ENCODE data around the gene SYNJ2. TPM values are rescaled to one million over a fixed set of nuclear protein-coding genes. Genes with fewer than 3 reads are reported as not detected.

The SYNJ2 gene
- total and polyA plus RNA-seq, 5 donors from 2014 or later, result 6.4 to 46.3 (median 10.3) TPM

- peak overlapping the region in 2 of 3 donors; percentile 88 to 91 for H3K27ac Mint-ChIP-seq
- DNase-seq, result no peak
- H3K9me3 Mint-ChIP-seq, result no peaks in the 10 kb centered on the region
- no peak overlapping the region for H3K27ac ChIP-seq (ENCODE audit: insufficient read depth, low read length, poor library complexity, severe bottlenecking)
- H3K36me3 Mint-ChIP-seq, result peaks cover 21% of the 10 kb centered on the region
- H3K36me3 ChIP-seq (ENCODE audit: control insufficient read depth, insufficient read depth, low read length), result no peaks in the 10 kb centered on the region
- peaks cover 19% of the 10 kb centered on the region for H3K4me1 ChIP-seq (ENCODE audit: control insufficient read depth, insufficient read depth, low read length, poor library complexity, severe bottlenecking)
- no peaks in the 10 kb centered on the region for H3K27me3 ChIP-seq (ENCODE audit: control insufficient read depth, insufficient read depth, low read length)
- no peak overlapping the region for H3K4me3 ChIP-seq (ENCODE audit: low read depth, low read length)
- H3K4me1 Mint-ChIP-seq, result peaks cover 21 to 71% (median 56%) of the 10 kb centered on the region in 4 donors
- H3K27me3 Mint-ChIP-seq, result no peaks in the 10 kb centered on the region
- H3K4me3 Mint-ChIP-seq, result peak overlapping the region; percentile 11 to 83 (median 72)
- no peaks in the 10 kb centered on the region for H3K9me3 ChIP-seq (ENCODE audit: control insufficient read depth in 2 of 2, low read length in 2 of 2)
- no peak for ATAC-seq (ENCODE audit: low read depth in 2 of 2)
These were observed 28.4 kb downstream of the SYNJ2 start for GRCh38 chr6:158009935-158010585.

- Mint-ChIP-seq H3K9me3 (no peaks in the 10 kb centered on the region), H3K4me3 (no peak overlapping the region), H3K4me1 (peaks cover 20 to 72% (median 56%) of the 10 kb centered on the region in 4 donors), H3K36me3 (peaks cover 20% of the 10 kb centered on the region), H3K27ac (peak overlapping the region in 2 of 3 donors; percentile 4 to 86), H3K27me3 (no peaks in the 10 kb centered on the region)
- H3K36me3 ChIP-seq (ENCODE audit: control insufficient read depth, insufficient read depth, low read length), result no peaks in the 10 kb centered on the region
- peaks cover 19% of the 10 kb centered on the region for H3K4me1 ChIP-seq (ENCODE audit: control insufficient read depth, insufficient read depth, low read length, poor library complexity, severe bottlenecking)
- H3K27ac ChIP-seq (ENCODE audit: insufficient read depth, low read length, poor library complexity, severe bottlenecking), result no peak overlapping the region
- no peaks in the 10 kb centered on the region for H3K9me3 ChIP-seq (ENCODE audit: control insufficient read depth in 2 of 2, low read length in 2 of 2)
- no peak overlapping the region for H3K4me3 ChIP-seq (ENCODE audit: low read depth, low read length)
- DNase-seq (no peak), ATAC-seq (ENCODE audit: low read depth in 2 of 2) (no peak)
- H3K27me3 ChIP-seq (ENCODE audit: control insufficient read depth, insufficient read depth, low read length), result no peaks in the 10 kb centered on the region
These were observed 29.2 kb downstream of the SYNJ2 start for GRCh38 chr6:158010591-158011477.

DNA sequence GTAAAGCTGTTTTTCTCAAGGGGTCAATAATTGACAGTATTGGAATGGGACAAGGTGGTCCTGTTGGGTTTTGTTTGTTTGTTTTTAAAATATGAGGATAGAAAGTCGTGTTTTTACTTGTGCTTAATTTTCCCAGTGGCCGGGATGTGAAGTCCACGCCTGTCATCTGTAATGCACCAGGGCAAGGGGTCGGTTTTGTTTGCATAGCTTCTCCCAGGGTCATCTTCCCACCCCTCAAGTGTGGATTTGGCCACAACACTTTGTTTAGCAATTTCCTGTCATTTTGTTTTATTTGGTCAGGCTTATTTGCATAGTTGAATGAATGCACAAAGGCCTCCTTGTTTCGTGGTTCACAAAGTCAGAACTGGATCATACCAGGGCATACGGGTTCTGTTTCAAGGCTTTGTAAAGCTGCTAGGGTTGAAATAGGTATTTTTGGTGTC is 29.8 kb downstream of the SYNJ2 start:
- Mint-ChIP-seq H3K4me3 (no peak overlapping the region), H3K4me1 (peaks cover 15 to 66% (median 52%) of the 10 kb centered on the region in 4 donors), H3K27ac (peak overlapping the region in 2 of 3 donors; percentile 4 to 86), H3K27me3 (no peaks in the 10 kb centered on the region), H3K9me3 (no peaks in the 10 kb centered on the region), H3K36me3 (peaks cover 17% of the 10 kb centered on the region)
- DNase-seq (no peak), ATAC-seq (ENCODE audit: low read depth in 2 of 2) (no peak)
- peaks cover 19% of the 10 kb centered on the region for H3K4me1 ChIP-seq (ENCODE audit: control insufficient read depth, insufficient read depth, low read length, poor library complexity, severe bottlenecking)
- no peaks in the 10 kb centered on the region for H3K36me3 ChIP-seq (ENCODE audit: control insufficient read depth, insufficient read depth, low read length)
- H3K9me3 ChIP-seq (ENCODE audit: control insufficient read depth in 2 of 2, low read length in 2 of 2), result no peaks in the 10 kb centered on the region
- H3K4me3 ChIP-seq (ENCODE audit: low read depth, low read length), result no peak overlapping the region
- H3K27me3 ChIP-seq (ENCODE audit: control insufficient read depth, insufficient read depth, low read length), result no peaks in the 10 kb centered on the region
- H3K27ac ChIP-seq (ENCODE audit: insufficient read depth, low read length, poor library complexity, severe bottlenecking), result no peak overlapping the region

GRCh38 chr6:158011980-158012566 is 30.4 kb downstream of the SYNJ2 start:
- Histone ChIP-seq H3K36me3 (ENCODE audit: control insufficient read depth, insufficient read depth, low read length) (no peaks in the 10 kb centered on the region), H3K27me3 (ENCODE audit: control insufficient read depth, insufficient read depth, low read length) (no peaks in the 10 kb centered on the region), H3K27ac (ENCODE audit: insufficient read depth, low read length, poor library complexity, severe bottlenecking) (no peak overlapping the region), H3K4me3 (ENCODE audit: low read depth, low read length) (no peak overlapping the region), H3K4me1 (ENCODE audit: control insufficient read depth, insufficient read depth, low read length, poor library complexity, severe bottlenecking) (peaks cover 19% of the 10 kb centered on the region), H3K9me3 (ENCODE audit: control insufficient read depth in 2 of 2, low read length in 2 of 2) (no peaks in the 10 kb centered on the region)
- Mint-ChIP-seq H3K4me3 (no peak overlapping the region), H3K27ac (peak overlapping the region in 2 of 3 donors; percentile 34 to 66), H3K27me3 (no peaks in the 10 kb centered on the region), H3K4me1 (peaks cover 15 to 66% (median 52%) of the 10 kb centered on the region in 4 donors), H3K9me3 (no peaks in the 10 kb centered on the region), H3K36me3 (peaks cover 17% of the 10 kb centered on the region)
- ATAC-seq (ENCODE audit: low read depth in 2 of 2), result no peak
- no peak for DNase-seq

DNA sequence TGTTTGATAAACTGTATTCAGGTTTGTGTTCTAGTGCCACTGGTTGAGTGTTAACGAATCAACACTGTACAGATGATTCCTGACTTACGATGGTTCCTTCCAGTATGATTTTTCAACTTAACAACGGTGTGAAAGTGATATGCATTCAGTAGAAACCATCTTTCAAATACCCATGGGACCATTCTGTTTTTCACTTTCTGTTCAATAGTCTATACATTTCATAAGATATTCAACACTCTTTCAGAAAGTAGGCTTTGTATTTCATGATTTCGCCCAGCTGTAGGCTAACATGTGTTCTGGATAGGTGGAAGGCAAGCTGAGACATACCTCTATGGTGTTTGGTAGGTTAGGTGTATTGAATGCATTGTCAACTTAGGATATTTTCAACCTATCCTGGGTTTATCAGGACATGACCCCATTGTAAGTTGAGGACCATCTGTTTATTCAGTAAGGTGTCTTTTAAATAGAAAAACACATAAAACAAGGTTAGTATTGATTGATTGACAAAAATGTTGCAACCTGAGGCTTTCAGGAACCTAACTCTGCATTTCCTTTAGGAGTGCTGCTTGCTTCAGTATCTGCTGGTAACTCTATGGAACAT is 32.3 kb downstream of the SYNJ2 start:
- ATAC-seq (ENCODE audit: low read depth in 2 of 2) (no peak), DNase-seq (no peak)
- H3K4me1 ChIP-seq (ENCODE audit: control insufficient read depth, insufficient read depth, low read length, poor library complexity, severe bottlenecking), result peaks cover 9% of the 10 kb centered on the region
- Mint-ChIP-seq H3K4me1 (peaks cover 6 to 56% (median 40%) of the 10 kb centered on the region in 4 donors), H3K9me3 (no peaks in the 10 kb centered on the region), H3K27me3 (no peaks in the 10 kb centered on the region), H3K36me3 (peaks cover 10% of the 10 kb centered on the region), H3K4me3 (no peak overlapping the region), H3K27ac (peak overlapping the region in 2 of 3 donors; percentile 56 to 84)
- H3K9me3 ChIP-seq (ENCODE audit: control insufficient read depth in 2 of 2, low read length in 2 of 2), result no peaks in the 10 kb centered on the region
- no peak overlapping the region for H3K27ac ChIP-seq (ENCODE audit: insufficient read depth, low read length, poor library complexity, severe bottlenecking)
- H3K4me3 ChIP-seq (ENCODE audit: low read depth, low read length), result no peak overlapping the region
- H3K36me3 ChIP-seq (ENCODE audit: control insufficient read depth, insufficient read depth, low read length), result peaks cover 8% of the 10 kb centered on the region
- no peaks in the 10 kb centered on the region for H3K27me3 ChIP-seq (ENCODE audit: control insufficient read depth, insufficient read depth, low read length)

- H3K4me1 ChIP-seq (ENCODE audit: control insufficient read depth, insufficient read depth, low read length, poor library complexity, severe bottlenecking), result peaks cover 2% of the 10 kb centered on the region
- H3K27me3 ChIP-seq (ENCODE audit: control insufficient read depth, insufficient read depth, low read length), result no peaks in the 10 kb centered on the region
- no peak overlapping the region for H3K4me3 ChIP-seq (ENCODE audit: low read depth, low read length)
- peaks cover 8% of the 10 kb centered on the region for H3K36me3 ChIP-seq (ENCODE audit: control insufficient read depth, insufficient read depth, low read length)
- Mint-ChIP-seq H3K27ac (peak overlapping the region in 2 of 3 donors; percentile 81 to 84), H3K4me3 (peak overlapping the region in 1 of 4 donors; percentile 68), H3K4me1 (peaks cover 0 to 49% (median 35%) of the 10 kb centered on the region in 4 donors), H3K9me3 (no peaks in the 10 kb centered on the region), H3K36me3 (peaks cover 9% of the 10 kb centered on the region), H3K27me3 (no peaks in the 10 kb centered on the region)
- peak in 1 of 3 donors; percentile 29 for DNase-seq
- H3K9me3 ChIP-seq (ENCODE audit: control insufficient read depth in 2 of 2, low read length in 2 of 2), result no peaks in the 10 kb centered on the region
- ATAC-seq (ENCODE audit: low read depth in 2 of 2), result no peak
- H3K27ac ChIP-seq (ENCODE audit: insufficient read depth, low read length, poor library complexity, severe bottlenecking), result no peak overlapping the region
These were observed 33.0 kb downstream of the SYNJ2 start for GRCh38 chr6:158014505-158015187.

GRCh38 chr6:158015188-158015506 is 33.5 kb downstream of the SYNJ2 start:
- no peaks in the 10 kb centered on the region for H3K27me3 Mint-ChIP-seq
- peak overlapping the region in 1 of 3 donors; percentile 84 for H3K27ac Mint-ChIP-seq
- no peak overlapping the region for H3K4me3 Mint-ChIP-seq
- H3K4me1 ChIP-seq (ENCODE audit: control insufficient read depth, insufficient read depth, low read length, poor library complexity, severe bottlenecking), result no peaks in the 10 kb centered on the region
- H3K9me3 ChIP-seq (ENCODE audit: control insufficient read depth in 2 of 2, low read length in 2 of 2), result no peaks in the 10 kb centered on the region
- no peak overlapping the region for H3K27ac ChIP-seq (ENCODE audit: insufficient read depth, low read length, poor library complexity, severe bottlenecking)
- H3K4me3 ChIP-seq (ENCODE audit: low read depth, low read length), result no peak overlapping the region
- H3K4me1 Mint-ChIP-seq, result peaks cover 0 to 47% (median 33%) of the 10 kb centered on the region in 4 donors
- DNase-seq, result no peak
- no peaks in the 10 kb centered on the region for H3K27me3 ChIP-seq (ENCODE audit: control insufficient read depth, insufficient read depth, low read length)
- peaks cover 13% of the 10 kb centered on the region for H3K36me3 Mint-ChIP-seq
- H3K36me3 ChIP-seq (ENCODE audit: control insufficient read depth, insufficient read depth, low read length), result peaks cover 9% of the 10 kb centered on the region
- ATAC-seq (ENCODE audit: low read depth in 2 of 2), result no peak
- no peaks in the 10 kb centered on the region for H3K9me3 Mint-ChIP-seq

All from CD4-positive, CD25-positive, alpha-beta regulatory T cell (primary cell).